Kidney epithelial cell (primary cell): ENCODE measurements around the gene MCEMP1. TPM values are rescaled to one million over a fixed set of nuclear protein-coding genes. Genes with fewer than 3 reads are reported as not detected.

Source experiments
- DNase-seq: peaks from one replicate; pipeline ENCODE4 v3.0.0-alpha.2; 2010; ENCODE audit warnings: low read depth
- H3K27me3 ChIP-seq: 2 replicates; pipeline ENCODE4 v1.6.0; 2011; ENCODE audit warnings: low read length; ENCODE audit not compliant: control insufficient read depth, insufficient read depth
- H3K36me3 ChIP-seq: 2 replicates; pipeline ENCODE4 v1.5.1; 2011; ENCODE audit warnings: low read length; ENCODE audit not compliant: control insufficient read depth, insufficient read depth
- H3K4me3 ChIP-seq: 2 replicates; pipeline ENCODE4 v1.5.1; 2011; ENCODE audit warnings: low read depth, mild to moderate bottlenecking, control low read depth, low read length
- CTCF ChIP-seq: IDR thresholded peaks from 2 replicates; pipeline ENCODE4 v1.5.1; 2011; ENCODE audit warnings: mild to moderate bottlenecking, moderate library complexity, low read length, control low read depth, inconsistent platforms; ENCODE audit not compliant: insufficient read depth, poor library complexity, severe bottlenecking
- total RNA-seq: library from RNA; depleted of rRNA; stranded (reverse); fragments of >200 nt; gene quantifications from 2 replicates; pipeline ENCODE4 v1.2.3, GENCODE V29; 2015

MCEMP1 gene
- total RNA-seq, 1 donor from 2014 or later: not detected

- no peak for TF ChIP-seq CTCF
- no peak for DNase-seq
- Histone ChIP-seq H3K36me3 (no peaks in the 10 kb centered on the region), H3K27me3 (no peaks in the 10 kb centered on the region), H3K4me3 (no peak overlapping the region)
These were observed 28.7 kb downstream of the MCEMP1 start for GRCh38 chr19:7705387-7706187.

DNA sequence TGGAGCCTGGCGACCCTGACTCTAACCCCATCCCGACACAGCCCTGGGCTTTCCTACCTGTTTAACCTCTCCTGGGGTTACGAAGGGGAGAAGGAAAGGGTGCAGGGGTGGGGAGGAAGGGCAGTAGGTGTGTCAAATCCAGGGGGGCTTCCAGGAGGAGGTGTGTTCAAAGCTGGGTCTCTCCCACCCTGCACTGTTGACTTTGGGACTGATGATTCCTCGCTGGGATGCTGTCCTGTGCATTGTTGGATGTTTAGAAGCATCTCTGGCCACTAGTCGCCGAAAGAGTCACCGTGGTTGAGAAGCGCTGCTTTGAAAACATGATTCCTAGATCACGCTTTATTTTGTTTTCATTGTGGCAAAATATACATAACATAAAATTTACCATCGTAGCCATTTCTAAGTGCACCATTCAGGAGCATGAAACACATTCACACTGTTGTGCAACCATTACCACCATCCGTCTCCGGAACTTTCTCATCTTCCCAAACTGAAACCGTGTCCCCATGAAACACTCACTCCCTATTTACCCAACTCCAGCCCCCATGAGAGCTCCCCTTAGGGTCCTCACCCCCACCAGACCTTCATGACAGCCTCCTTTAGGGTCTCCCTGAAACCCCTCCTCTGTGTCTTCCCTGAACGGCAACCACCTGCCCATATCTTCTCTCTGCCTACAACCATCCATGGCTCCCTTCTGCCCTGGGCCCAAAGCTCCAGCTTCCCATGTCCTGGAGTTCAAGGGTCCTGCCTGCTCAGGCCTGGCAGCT, 29.5 kb downstream of the MCEMP1 start:
- H3K36me3 ChIP-seq: no peaks in the 10 kb centered on the region

DNA sequence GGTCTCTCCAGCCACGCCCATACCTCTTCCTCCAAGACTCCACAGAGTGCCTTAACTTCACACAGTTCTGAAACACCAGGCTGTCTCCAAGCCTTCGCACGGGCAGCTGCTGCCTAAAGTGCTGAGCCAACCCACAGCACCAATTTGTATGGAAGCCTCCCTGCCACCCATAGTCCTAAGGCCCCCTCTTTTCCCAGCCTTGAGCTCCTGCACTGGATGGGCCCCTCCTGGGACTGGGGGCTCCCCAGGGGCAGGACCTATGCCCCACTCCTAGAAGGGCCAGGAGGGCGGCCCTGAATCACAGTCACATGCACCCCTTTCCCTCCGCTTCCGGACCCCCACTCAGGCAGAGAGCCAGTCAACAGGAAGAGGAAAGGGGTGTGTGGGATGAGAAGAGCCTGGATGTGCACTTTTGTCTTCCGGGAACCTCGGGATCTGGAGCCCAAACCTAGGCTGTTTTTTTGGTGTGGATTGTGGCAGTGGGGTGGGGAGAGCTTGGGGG, 30.1 kb downstream of the MCEMP1 start:
- Histone ChIP-seq H3K27me3 (no peaks in the 10 kb centered on the region), H3K36me3 (no peaks in the 10 kb centered on the region), H3K4me3 (no peak overlapping the region)
- DNase-seq: no peak
- TF ChIP-seq CTCF: no peak

More for the DNA sequence above, 29.5 kb downstream of the MCEMP1 start:
- no peak for DNase-seq
- no peak overlapping the region for H3K4me3 ChIP-seq
- TF ChIP-seq CTCF: no peak
- no peaks in the 10 kb centered on the region for H3K27me3 ChIP-seq

DNA sequence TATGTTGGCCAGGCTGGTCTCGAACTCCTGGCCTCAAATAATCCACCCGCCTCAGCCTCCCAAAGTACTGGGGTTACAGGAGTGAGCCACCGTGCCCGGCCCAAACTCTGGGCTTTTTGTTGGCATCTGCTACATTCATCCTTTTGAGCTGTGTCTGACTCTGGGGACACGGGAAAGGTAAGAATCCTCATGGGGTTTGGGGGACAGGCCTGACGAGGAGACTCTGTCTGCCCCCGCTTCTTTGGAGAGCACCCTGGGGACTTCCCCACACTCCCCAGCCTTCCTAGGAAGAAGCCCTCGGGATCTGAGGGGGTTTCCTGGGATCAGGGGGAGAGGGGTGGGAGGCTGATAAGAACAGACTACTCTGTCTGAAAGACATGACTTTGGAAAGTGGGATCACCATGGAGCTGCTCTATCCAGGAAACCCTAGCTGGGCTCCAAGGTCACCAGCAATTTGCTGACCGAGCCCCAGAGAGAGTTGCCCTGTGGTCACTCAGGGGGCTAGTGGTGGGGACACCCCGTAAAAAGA, 33.1 kb downstream of the MCEMP1 start:
- no peaks in the 10 kb centered on the region for H3K36me3 ChIP-seq
- TF ChIP-seq CTCF: no peak
- no peak overlapping the region for H3K4me3 ChIP-seq
- no peak for DNase-seq
- H3K27me3 ChIP-seq: no peaks in the 10 kb centered on the region

GRCh38 chr19:7710616-7711015, 33.7 kb downstream of the MCEMP1 start:
- H3K36me3 ChIP-seq: no peaks in the 10 kb centered on the region
- TF ChIP-seq CTCF: no peak
- no peak overlapping the region for H3K4me3 ChIP-seq

More at GRCh38 chr19:7710616-7711015, 33.7 kb downstream of the MCEMP1 start:
- H3K27me3 ChIP-seq: no peaks in the 10 kb centered on the region
- no peak for DNase-seq
